H1 (cell line): ENCODE results near the gene DCUN1D2.

Experiments
- ATF3 ChIP-seq: IDR thresholded peaks from 2 replicates; pipeline ENCODE4 v1.6.1; 2011; ENCODE audit warnings: low read depth, mild to moderate bottlenecking, low read length; ENCODE audit not compliant: insufficient read depth
- CTCF ChIP-seq, 3 experiments: IDR thresholded peaks; 1 replicate in 2 of 3; 2 replicates in 1 of 3; pipeline versions ENCODE4 v1.5.1 to v1.6.1; 2011; ENCODE audit warnings: low read length in 3 of 3, mild to moderate bottlenecking in 3 of 3, inconsistent platforms in 2 of 3, low read depth in 1 of 3, moderate library complexity in 1 of 3; ENCODE audit not compliant: insufficient read depth in 1 of 3; ENCODE audit errors: control extremely low read depth in 1 of 3
- EP300 ChIP-seq, 2 experiments: IDR thresholded peaks; 1 replicate in 1 of 2; 2 replicates in 1 of 2; pipeline ENCODE4 v1.6.1; 2011 to 2012; ENCODE audit warnings: low read depth in 2 of 2, low read length in 2 of 2, mild to moderate bottlenecking in 2 of 2, borderline replicate concordance in 1 of 2, inconsistent platforms in 1 of 2, moderate library complexity in 1 of 2
- POLR2A ChIP-seq, 2 experiments: IDR thresholded peaks; 1 replicate in 1 of 2; 2 replicates in 1 of 2; pipeline ENCODE4 v1.6.1; 2011; ENCODE audit warnings: low read depth in 2 of 2, low read length in 2 of 2, mild to moderate bottlenecking in 2 of 2; ENCODE audit errors: control extremely low read depth in 1 of 2
- TF ChIP-seq, protein P1 (sequence below): IDR thresholded peaks from 2 replicates; pipeline ENCODE4 v1.6.1; 2012; ENCODE audit warnings: low read length, inconsistent platforms

- TF ChIP-seq POLR2A (IDR thresholded peaks at IDR 0.05; ENCODE audit: control extremely low read depth in 1 of 2, low read depth in 2 of 2, low read length in 2 of 2) (no peak), CTCF (IDR thresholded peaks at IDR 0.05; ENCODE audit: control extremely low read depth in 1 of 3, insufficient read depth in 1 of 3, low read depth in 1 of 3, low read length in 3 of 3) (no peak), ATF3 (no peak), EP300 (IDR thresholded peaks at IDR 0.05; ENCODE audit: borderline replicate concordance in 1 of 2, low read depth in 2 of 2, low read length in 2 of 2) (no peak)
- TF ChIP-seq, protein P1, sequence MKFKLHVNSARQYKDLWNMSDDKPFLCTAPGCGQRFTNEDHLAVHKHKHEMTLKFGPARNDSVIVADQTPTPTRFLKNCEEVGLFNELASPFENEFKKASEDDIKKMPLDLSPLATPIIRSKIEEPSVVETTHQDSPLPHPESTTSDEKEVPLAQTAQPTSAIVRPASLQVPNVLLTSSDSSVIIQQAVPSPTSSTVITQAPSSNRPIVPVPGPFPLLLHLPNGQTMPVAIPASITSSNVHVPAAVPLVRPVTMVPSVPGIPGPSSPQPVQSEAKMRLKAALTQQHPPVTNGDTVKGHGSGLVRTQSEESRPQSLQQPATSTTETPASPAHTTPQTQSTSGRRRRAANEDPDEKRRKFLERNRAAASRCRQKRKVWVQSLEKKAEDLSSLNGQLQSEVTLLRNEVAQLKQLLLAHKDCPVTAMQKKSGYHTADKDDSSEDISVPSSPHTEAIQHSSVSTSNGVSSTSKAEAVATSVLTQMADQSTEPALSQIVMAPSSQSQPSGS: no peak
These were observed 29.3 kb downstream of the DCUN1D2 start for GRCh38 chr13:113461022-113461751.
